OCI-LY7 (cell line): ENCODE data around the gene ZNF638.

ENCODE experiments used
- CTCF ChIP-seq: fragments of 200-600 bp; sonication (generic); conservative IDR thresholded peaks from 2 replicates; pipeline ENCODE4 v1.5.1; 2014; ENCODE audit warnings: mild to moderate bottlenecking, antibody characterized with exemption, low read length, moderate library complexity, mixed read lengths
- EZH2phosphoT487 ChIP-seq: fragments of 200-600 bp; sonication (generic); IDR thresholded peaks from 2 replicates; pipeline ENCODE4 v1.6.1; 2018; ENCODE audit warnings: low read depth, borderline replicate concordance, mild to moderate bottlenecking, mixed run types, antibody characterized with exemption, low read length, moderate library complexity, mixed read lengths

GRCh38 chr2:71283131-71283530 lies 48.5 kb upstream of the ZNF638 start:
- TF ChIP-seq CTCF (no peak), EZH2phosphoT487 (no peak)
